ENCODE data around the gene EPB41L1. TPM values are rescaled to one million over a fixed set of nuclear protein-coding genes. Genes with fewer than 3 reads are reported as not detected.

EPB41L1 gene
- total and polyA plus RNA-seq, 2 experiments from 2014 or later = 24.1 to 48.7 TPM

DNA sequence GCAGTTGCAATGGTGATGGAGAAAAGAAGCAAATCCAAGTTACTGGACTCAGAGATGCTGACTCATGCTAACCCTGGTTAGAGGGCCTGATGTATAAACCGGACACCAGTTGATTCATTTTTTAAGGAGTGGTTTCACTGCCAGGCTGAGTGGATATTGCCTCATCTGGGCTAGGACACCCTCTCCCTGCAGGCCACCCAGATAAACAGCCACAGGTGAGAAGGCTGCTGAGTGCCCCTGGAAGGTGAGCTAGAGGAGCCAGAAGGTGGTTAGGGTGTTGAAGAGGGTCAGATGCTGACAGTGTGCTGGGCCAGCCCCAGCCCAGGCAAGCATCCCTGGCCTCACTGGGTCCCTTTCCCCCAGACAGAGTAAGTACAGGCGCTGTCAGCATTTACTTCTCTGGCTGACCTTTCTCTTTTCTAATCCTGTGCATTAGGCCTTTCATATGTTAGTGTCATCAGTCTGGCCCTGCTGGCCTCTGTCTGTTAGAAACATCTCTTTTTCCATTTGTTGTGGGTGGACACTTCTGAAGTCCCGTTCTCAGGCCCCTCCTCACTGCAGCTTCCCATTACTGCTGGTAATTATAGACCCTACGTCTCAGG is 13.5 kb downstream of the EPB41L1 start:
- no peaks in the 10 kb centered on the region for H3K9me2 ChIP-seq (ENCODE audit: insufficient read depth)
- Mint-ChIP-seq H3K4me3 (no peak overlapping the region), H3K36me3 (ENCODE audit: low read depth) (no peaks in the 10 kb centered on the region), H3K4me1 (peaks cover 20% of the 10 kb centered on the region), H3K27ac (peak overlapping the region; percentile 67; the same call in 1 of the 2 replicates), H3K27me3 (ENCODE audit: insufficient read depth, low read depth, poor library complexity) (peaks cover 11% of the 10 kb centered on the region), H3K9me3 (no peaks in the 10 kb centered on the region)
- peaks cover 10% of the 10 kb centered on the region for H3K4me1 ChIP-seq (ENCODE audit: insufficient read depth)
- H3K27ac ChIP-seq (ENCODE audit: low read depth) = no peak overlapping the region
- no peaks in the 10 kb centered on the region for H3F3A ChIP-seq (replicated peaks; ENCODE audit: low read depth)
- no peaks in the 10 kb centered on the region for H3K79me2 ChIP-seq (replicated peaks; ENCODE audit: insufficient read depth)
- H3K36me3 ChIP-seq (ENCODE audit: insufficient read depth) = no peaks in the 10 kb centered on the region
- H3K27me3 ChIP-seq (ENCODE audit: insufficient read depth) = no peaks in the 10 kb centered on the region
- H3K4me2 ChIP-seq = no peak overlapping the region
- peaks cover 9% of the 10 kb centered on the region; the same call in 1 of the 2 replicates for H4K20me1 ChIP-seq (replicated peaks; ENCODE audit: insufficient read depth)
- H3K4me3 ChIP-seq = no peak overlapping the region
- ATAC-seq (peak; percentile 18; the same call in 1 of the 3 replicates), DNase-seq (ENCODE audit: low spot score) (no peak)
- TF ChIP-seq EZH2phosphoT487 (IDR thresholded peaks at IDR 0.05; ENCODE audit: unreplicated experiment) (no peak), POLR2AphosphoS5 (IDR thresholded peaks at IDR 0.05; ENCODE audit: low read depth) (no peak), ZNF331 (CRISPR knock-in tag; IDR thresholded peaks at IDR 0.05; ENCODE audit: low read depth) (no peak), EZH2 (IDR thresholded peaks at IDR 0.05; ENCODE audit: low read depth, unreplicated experiment) (no peak)
- TF ChIP-seq, protein P1, sequence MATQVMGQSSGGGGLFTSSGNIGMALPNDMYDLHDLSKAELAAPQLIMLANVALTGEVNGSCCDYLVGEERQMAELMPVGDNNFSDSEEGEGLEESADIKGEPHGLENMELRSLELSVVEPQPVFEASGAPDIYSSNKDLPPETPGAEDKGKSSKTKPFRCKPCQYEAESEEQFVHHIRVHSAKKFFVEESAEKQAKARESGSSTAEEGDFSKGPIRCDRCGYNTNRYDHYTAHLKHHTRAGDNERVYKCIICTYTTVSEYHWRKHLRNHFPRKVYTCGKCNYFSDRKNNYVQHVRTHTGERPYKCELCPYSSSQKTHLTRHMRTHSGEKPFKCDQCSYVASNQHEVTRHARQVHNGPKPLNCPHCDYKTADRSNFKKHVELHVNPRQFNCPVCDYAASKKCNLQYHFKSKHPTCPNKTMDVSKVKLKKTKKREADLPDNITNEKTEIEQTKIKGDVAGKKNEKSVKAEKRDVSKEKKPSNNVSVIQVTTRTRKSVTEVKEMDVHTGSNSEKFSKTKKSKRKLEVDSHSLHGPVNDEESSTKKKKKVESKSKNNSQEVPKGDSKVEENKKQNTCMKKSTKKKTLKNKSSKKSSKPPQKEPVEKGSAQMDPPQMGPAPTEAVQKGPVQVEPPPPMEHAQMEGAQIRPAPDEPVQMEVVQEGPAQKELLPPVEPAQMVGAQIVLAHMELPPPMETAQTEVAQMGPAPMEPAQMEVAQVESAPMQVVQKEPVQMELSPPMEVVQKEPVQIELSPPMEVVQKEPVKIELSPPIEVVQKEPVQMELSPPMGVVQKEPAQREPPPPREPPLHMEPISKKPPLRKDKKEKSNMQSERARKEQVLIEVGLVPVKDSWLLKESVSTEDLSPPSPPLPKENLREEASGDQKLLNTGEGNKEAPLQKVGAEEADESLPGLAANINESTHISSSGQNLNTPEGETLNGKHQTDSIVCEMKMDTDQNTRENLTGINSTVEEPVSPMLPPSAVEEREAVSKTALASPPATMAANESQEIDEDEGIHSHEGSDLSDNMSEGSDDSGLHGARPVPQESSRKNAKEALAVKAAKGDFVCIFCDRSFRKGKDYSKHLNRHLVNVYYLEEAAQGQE (IDR thresholded peaks at IDR 0.05; ENCODE audit: unreplicated experiment) = no peak
- TF ChIP-seq, protein P2, sequence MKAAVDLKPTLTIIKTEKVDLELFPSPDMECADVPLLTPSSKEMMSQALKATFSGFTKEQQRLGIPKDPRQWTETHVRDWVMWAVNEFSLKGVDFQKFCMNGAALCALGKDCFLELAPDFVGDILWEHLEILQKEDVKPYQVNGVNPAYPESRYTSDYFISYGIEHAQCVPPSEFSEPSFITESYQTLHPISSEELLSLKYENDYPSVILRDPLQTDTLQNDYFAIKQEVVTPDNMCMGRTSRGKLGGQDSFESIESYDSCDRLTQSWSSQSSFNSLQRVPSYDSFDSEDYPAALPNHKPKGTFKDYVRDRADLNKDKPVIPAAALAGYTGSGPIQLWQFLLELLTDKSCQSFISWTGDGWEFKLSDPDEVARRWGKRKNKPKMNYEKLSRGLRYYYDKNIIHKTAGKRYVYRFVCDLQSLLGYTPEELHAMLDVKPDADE (IDR thresholded peaks at IDR 0.05) = no peak
- no peak overlapping the region for H2AFZ ChIP-seq

DNA sequence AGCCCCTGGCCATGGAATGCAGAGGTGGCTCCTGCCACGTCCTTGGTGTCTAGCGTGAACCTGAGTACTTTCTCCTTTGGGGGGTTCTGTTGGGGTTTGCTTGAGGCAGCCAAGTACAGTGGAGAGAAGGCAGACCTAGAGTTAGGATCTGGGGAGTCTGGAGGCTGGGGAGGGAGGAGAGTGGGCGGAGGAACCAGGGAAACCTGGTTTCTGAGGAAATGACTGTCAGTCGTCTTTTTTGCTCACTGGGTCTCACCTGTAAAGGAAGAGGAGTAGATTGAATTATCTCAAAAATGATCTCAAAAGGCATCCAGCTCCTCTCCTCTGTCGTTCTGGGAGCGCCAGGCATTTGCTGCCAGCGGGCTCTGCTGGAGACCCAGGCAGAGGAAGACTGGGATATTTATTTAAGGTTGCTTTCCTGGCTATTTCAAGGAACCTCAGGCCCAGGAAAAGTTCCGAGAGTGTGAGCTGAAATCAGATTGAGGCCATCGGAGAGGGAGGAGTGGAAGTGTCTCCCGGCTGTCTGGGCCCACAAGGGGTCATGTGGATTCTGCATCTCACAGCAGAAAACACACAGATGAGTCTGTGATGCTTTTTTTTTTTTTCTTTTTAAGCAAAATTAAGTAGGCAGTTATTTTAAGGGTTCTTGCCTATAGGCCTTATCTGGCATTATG is 16.1 kb downstream of the EPB41L1 start:
- no peak overlapping the region for H3K4me2 ChIP-seq
- no peak for DNase-seq (ENCODE audit: low spot score)
- Mint-ChIP-seq H3K27ac (no peak overlapping the region), H3K9me3 (no peaks in the 10 kb centered on the region), H3K4me3 (no peak overlapping the region), H3K4me1 (peaks cover 28% of the 10 kb centered on the region), H3K27me3 (ENCODE audit: insufficient read depth, low read depth, poor library complexity) (peaks cover 9% of the 10 kb centered on the region), H3K36me3 (ENCODE audit: low read depth) (no peaks in the 10 kb centered on the region)
- H3K4me1 ChIP-seq (ENCODE audit: insufficient read depth) = peaks cover 20% of the 10 kb centered on the region
- no peaks in the 10 kb centered on the region for H3F3A ChIP-seq (replicated peaks; ENCODE audit: low read depth)
- peaks cover 11% of the 10 kb centered on the region; the same call in 1 of the 2 replicates for H4K20me1 ChIP-seq (replicated peaks; ENCODE audit: insufficient read depth)
- H3K36me3 ChIP-seq (ENCODE audit: insufficient read depth) = no peaks in the 10 kb centered on the region
- no peak overlapping the region for H2AFZ ChIP-seq
- ATAC-seq = no peak
- no peaks in the 10 kb centered on the region for H3K27me3 ChIP-seq (ENCODE audit: insufficient read depth)
- H3K79me2 ChIP-seq (replicated peaks; ENCODE audit: insufficient read depth) = no peaks in the 10 kb centered on the region
- H3K27ac ChIP-seq (ENCODE audit: low read depth) = no peak overlapping the region
- H3K4me3 ChIP-seq = no peak overlapping the region
- no peaks in the 10 kb centered on the region for H3K9me2 ChIP-seq (ENCODE audit: insufficient read depth)
- TF ChIP-seq JUNB (IDR thresholded peaks at IDR 0.05; ENCODE audit: unreplicated experiment) = no peak
- no peak for TF ChIP-seq EZH2phosphoT487 (IDR thresholded peaks at IDR 0.05; ENCODE audit: unreplicated experiment)
- no peak for TF ChIP-seq ZNF462 (CRISPR knock-in tag; IDR thresholded peaks at IDR 0.05)
- no peak for TF ChIP-seq ZNF114 (CRISPR knock-in tag; IDR thresholded peaks at IDR 0.05)
